GM23338 (cell line): ENCODE data around the gene CHN2. TPM values are rescaled to one million over a fixed set of nuclear protein-coding genes. Genes with fewer than 3 reads are reported as not detected.

Experiments
- ATAC-seq: fragments of 200-7000 bp; cut with Tn5 transposase; 3 replicates; pipeline ENCODE4 v1.9.1; 2020
- DNase-seq: peaks from one replicate; pipeline ENCODE4 v3.0.0-alpha.2; 2015; ENCODE audit warnings: low spot score
- H2AFZ ChIP-seq: fragments of 200-600 bp; sonication (generic); 2 replicates; pipeline ENCODE4 v1.8.0; 2016; ENCODE audit warnings: antibody characterized with exemption, mild to moderate bottlenecking, moderate library complexity
- H3F3A ChIP-seq: fragments of 200-600 bp; sonication (generic); replicated peaks from 2 replicates; pipeline ENCODE4 v1.8.0; 2017; ENCODE audit warnings: antibody characterized with exemption, mixed run types, low read depth
- H3K27ac ChIP-seq: fragments of 200-600 bp; sonication (generic); 2 replicates; pipeline ENCODE4 v1.6.1; 2016; ENCODE audit warnings: low read depth
- H3K27me3 ChIP-seq: fragments of 200-600 bp; sonication (generic); 2 replicates; pipeline ENCODE4 v1.8.0; 2016; ENCODE audit warnings: mild to moderate bottlenecking, mixed run types, moderate library complexity; ENCODE audit not compliant: insufficient read depth
- H3K36me3 ChIP-seq: fragments of 200-600 bp; sonication (generic); 2 replicates; pipeline ENCODE4 v1.8.0; 2016; ENCODE audit warnings: mild to moderate bottlenecking; ENCODE audit not compliant: insufficient read depth
- H3K4me1 ChIP-seq: fragments of 200-600 bp; sonication (generic); 2 replicates; pipeline ENCODE4 v1.8.0; 2016; ENCODE audit warnings: mild to moderate bottlenecking, moderate library complexity; ENCODE audit not compliant: insufficient read depth
- H3K4me2 ChIP-seq: fragments of 200-600 bp; sonication (generic); 2 replicates; pipeline ENCODE4 v1.7.1; 2017; ENCODE audit warnings: mixed run types
- H3K4me3 ChIP-seq: fragments of 200-600 bp; sonication (generic); 2 replicates; pipeline ENCODE4 v1.6.1; 2016; ENCODE audit warnings: mixed run types
- H3K79me2 ChIP-seq: fragments of 200-600 bp; sonication (generic); replicated peaks from 2 replicates; pipeline ENCODE4 v1.8.0; 2017; ENCODE audit warnings: mild to moderate bottlenecking; ENCODE audit not compliant: insufficient read depth
- H3K9me2 ChIP-seq: fragments of 200-600 bp; sonication (generic); 2 replicates; pipeline ENCODE4 v1.8.0; 2017; ENCODE audit not compliant: insufficient read depth
- H4K20me1 ChIP-seq: fragments of 200-600 bp; sonication (generic); replicated peaks from 2 replicates; pipeline ENCODE4 v1.8.0; 2017; ENCODE audit warnings: mild to moderate bottlenecking; ENCODE audit not compliant: insufficient read depth
- H3K27ac Mint-ChIP-seq: 2 replicates; pipeline ENCODE4 v1.8.0; 2020; ENCODE audit warnings: inconsistent platforms, mild to moderate bottlenecking, moderate library complexity, mixed read lengths
- H3K27me3 Mint-ChIP-seq: 3 replicates; pipeline ENCODE4 v1.8.0; 2022; ENCODE audit warnings: low read depth, mild to moderate bottlenecking, moderate library complexity, mixed read lengths, inconsistent platforms; ENCODE audit not compliant: insufficient read depth, poor library complexity
- H3K36me3 Mint-ChIP-seq: 3 replicates; pipeline ENCODE4 v1.8.0; 2021; ENCODE audit warnings: low read depth, mild to moderate bottlenecking, inconsistent platforms, moderate library complexity, mixed read lengths
- H3K4me1 Mint-ChIP-seq: 3 replicates; pipeline ENCODE4 v1.8.0; 2020; ENCODE audit warnings: mild to moderate bottlenecking, inconsistent platforms, mixed read lengths
- H3K4me3 Mint-ChIP-seq: 3 replicates; pipeline ENCODE4 v1.8.0; 2021; ENCODE audit warnings: moderate library complexity, mild to moderate bottlenecking, inconsistent platforms, mixed read lengths
- H3K9me3 Mint-ChIP-seq: 3 replicates; pipeline ENCODE4 v1.8.0; 2020; ENCODE audit warnings: moderate library complexity, mild to moderate bottlenecking, inconsistent platforms, mixed read lengths
- CREB1 ChIP-seq: fragments of 250-450 bp; sonication (Bioruptor Pico); IDR thresholded peaks from 2 replicates; pipeline ENCODE4 v1.5.0; 2020; ENCODE audit warnings: low read depth, mild to moderate bottlenecking, moderate library complexity
- CTCF ChIP-seq, 2 experiments: fragments of 200-600 bp in 1 of 2; sonication (generic) in 1 of 2; conservative IDR thresholded peaks; 2 replicates each; pipeline versions ENCODE4 v1.5.1 to v1.6.1; 2016 to 2017; ENCODE audit warnings: antibody characterized with exemption in 2 of 2, low read depth in 2 of 2, mild to moderate bottlenecking in 2 of 2, moderate library complexity in 1 of 2
- ETS1 ChIP-seq: IDR thresholded peaks from 2 replicates; pipeline ENCODE4 v1.6.1; 2016; ENCODE audit warnings: antibody characterized with exemption
- EZH2 ChIP-seq: fragments of 200-600 bp; sonication (generic); IDR thresholded peaks from one replicate; pipeline ENCODE4 v1.8.0; 2017; ENCODE audit warnings: antibody characterized with exemption, mild to moderate bottlenecking, low read depth; ENCODE audit not compliant: unreplicated experiment
- EZH2phosphoT487 ChIP-seq: fragments of 200-600 bp; sonication (generic); IDR thresholded peaks from one replicate; pipeline ENCODE4 v1.8.1; 2018; ENCODE audit warnings: antibody characterized with exemption; ENCODE audit not compliant: unreplicated experiment
- JUNB ChIP-seq: IDR thresholded peaks from one replicate; pipeline ENCODE4 v1.6.1; 2016; ENCODE audit warnings: antibody characterized with exemption; ENCODE audit not compliant: unreplicated experiment
- NANOG ChIP-seq: IDR thresholded peaks from 2 replicates; pipeline ENCODE4 v1.6.1; 2016; ENCODE audit warnings: antibody characterized with exemption, borderline replicate concordance
- POLR2AphosphoS5 ChIP-seq: IDR thresholded peaks from 2 replicates; pipeline ENCODE4 v1.6.1; 2016; ENCODE audit warnings: antibody characterized with exemption, low read depth
- ZNF114 ChIP-seq: fragments of 250-450 bp; sonication (Bioruptor Pico); IDR thresholded peaks from 2 replicates; pipeline ENCODE4 v1.5.0; 2020; ENCODE audit warnings: mild to moderate bottlenecking, moderate library complexity
- polyA plus RNA-seq: library from polyadenylated mRNA; unstranded; fragments of >200 nt; fragmentation: Nextera tagmentation; extraction: Ambion mirVana; gene quantifications from 2 replicates; pipeline ENCODE4 v1.2.1, GENCODE V29; 2016
- total RNA-seq: library from RNA; depleted of rRNA; stranded (reverse); fragments of >200 nt; shearing (Covaris generic); gene quantifications from 2 replicates; pipeline ENCODE4 v1.2.3, GENCODE V29; 2014

CHN2 gene
- total and polyA plus RNA-seq, 2 experiments from 2014 or later: 6.1 to 7.5 TPM

GRCh38 chr7:29314148-29314547 lies 119.6 kb downstream of the CHN2 start:
- no peaks in the 10 kb centered on the region for H4K20me1 ChIP-seq
- H3K4me3 Mint-ChIP-seq: no peak overlapping the region
- no peak for TF ChIP-seq NANOG
- no peak for TF ChIP-seq POLR2AphosphoS5
- no peak for TF ChIP-seq EZH2phosphoT487
- no peak for TF ChIP-seq JUNB
- TF ChIP-seq ETS1: no peak
- no peak for TF ChIP-seq EZH2
- no peak for TF ChIP-seq CTCF (conservative IDR thresholded peaks at IDR 0.05; ENCODE audit: low read depth in 2 of 2)
- ATAC-seq (no peak), DNase-seq (no peak)
- peaks cover 9% of the 10 kb centered on the region; the same call in 1 of the 2 replicates for H3K4me1 ChIP-seq
- H2AFZ ChIP-seq: no peak overlapping the region
- H3F3A ChIP-seq: no peaks in the 10 kb centered on the region
- H3K4me2 ChIP-seq: no peak overlapping the region
- no peaks in the 10 kb centered on the region for H3K9me2 ChIP-seq
- H3K27me3 Mint-ChIP-seq: peaks cover 2% of the 10 kb centered on the region
- no peaks in the 10 kb centered on the region for H3K79me2 ChIP-seq
- H3K4me3 ChIP-seq: no peak overlapping the region
- H3K27ac Mint-ChIP-seq: no peak overlapping the region
- H3K27ac ChIP-seq: no peak overlapping the region
- peaks cover 4% of the 10 kb centered on the region; the same call in 2 of the 3 replicates for H3K9me3 Mint-ChIP-seq
- no peaks in the 10 kb centered on the region for H3K27me3 ChIP-seq
- H3K36me3 Mint-ChIP-seq: peaks cover 3% of the 10 kb centered on the region; the same call in 1 of the 3 replicates
- H3K4me1 Mint-ChIP-seq: peaks cover 9% of the 10 kb centered on the region
- H3K36me3 ChIP-seq: no peaks in the 10 kb centered on the region

GRCh38 chr7:29315122-29315891 lies 120.7 kb downstream of the CHN2 start:
- H3K4me1 Mint-ChIP-seq: peaks cover 13% of the 10 kb centered on the region
- H3F3A ChIP-seq: no peaks in the 10 kb centered on the region
- DNase-seq: no peak
- peaks cover 20% of the 10 kb centered on the region for H3K4me1 ChIP-seq
- H3K79me2 ChIP-seq: no peaks in the 10 kb centered on the region
- H3K36me3 Mint-ChIP-seq: peaks cover 3% of the 10 kb centered on the region; the same call in 1 of the 3 replicates
- H3K4me2 ChIP-seq: no peak overlapping the region
- no peak overlapping the region for H3K27ac ChIP-seq
- ATAC-seq: no peak
- no peak overlapping the region for H2AFZ ChIP-seq
- H3K36me3 ChIP-seq: no peaks in the 10 kb centered on the region
- no peaks in the 10 kb centered on the region for H3K9me2 ChIP-seq
- peaks cover 2% of the 10 kb centered on the region for H3K27me3 Mint-ChIP-seq
- TF ChIP-seq ZNF114 (CRISPR knock-in tag): no peak
- no peak for TF ChIP-seq ETS1
- no peak for TF ChIP-seq CREB1
- no peaks in the 10 kb centered on the region for H3K27me3 ChIP-seq
- H3K4me3 ChIP-seq: no peak overlapping the region
- no peak overlapping the region for H3K4me3 Mint-ChIP-seq
- peaks cover 4% of the 10 kb centered on the region; the same call in 2 of the 3 replicates for H3K9me3 Mint-ChIP-seq
- no peaks in the 10 kb centered on the region for H4K20me1 ChIP-seq
- no peak overlapping the region for H3K27ac Mint-ChIP-seq
